ENCODE results near the gene RNF2. TPM values are rescaled to one million over a fixed set of nuclear protein-coding genes. Genes with fewer than 3 reads are reported as not detected.

RNF2 gene
- total and polyA plus RNA-seq, 10 of the 15 experiments (the other 5 are each of a cell fraction or from before 2014, with no cell fraction given), result 4.8 to 36.3 (median 15.1) TPM

- no peak overlapping the region for H3K27ac ChIP-seq (ENCODE audit: control insufficient read depth, insufficient read depth)
- H2AFZ ChIP-seq (ENCODE audit: control insufficient read depth, low read depth, low read length), result no peak overlapping the region
- no peaks in the 10 kb centered on the region for H4K20me1 ChIP-seq (ENCODE audit: control insufficient read depth, insufficient read depth)
- SMC1A ChIA-PET (ENCODE audit: uncharacterized antibody, unreplicated experiment), result no interaction called here
- WGBS (ENCODE audit: insufficient coverage, insufficient replicate concordance, low lambda C conversion rate, missing lambda C conversion rate), result 97% methylated on average over 2 of the region's 2 CpGs
- no peak overlapping the region for H3K9ac ChIP-seq (ENCODE audit: control insufficient read depth, insufficient read depth, low read length)
- FAIRE-seq, result no peak
- H3K36me3 ChIP-seq (ENCODE audit: control insufficient read depth in 2 of 2, insufficient read depth in 2 of 2, low read length in 1 of 2), result no peaks in the 10 kb centered on the region
- TF ChIP-seq ZNF24 (IDR thresholded peaks at IDR 0.05) (no peak), NR2C2 (IDR thresholded peaks at IDR 0.05; ENCODE audit: borderline replicate concordance, control insufficient read depth, insufficient read length, low read depth) (no peak), NFYA (IDR thresholded peaks at IDR 0.05; ENCODE audit: borderline replicate concordance, low read depth, low read length) (no peak), USF2 (IDR thresholded peaks at IDR 0.05; ENCODE audit: borderline replicate concordance, low read depth, low read length) (no peak), ATF3 (IDR thresholded peaks at IDR 0.05; ENCODE audit: borderline replicate concordance, extremely low read depth, low read depth, low read length) (no peak), FOXK2 (IDR thresholded peaks at IDR 0.05) (no peak), CBX3 (IDR thresholded peaks at IDR 0.05; ENCODE audit: borderline replicate concordance, low read depth) (no peak), NRF1 (conservative IDR thresholded peaks at IDR 0.05; ENCODE audit: low read depth, low read length) (no peak), YBX1 (IDR thresholded peaks at IDR 0.05) (no peak), SREBF1 (IDR thresholded peaks at IDR 0.05; ENCODE audit: low read length) (no peak), CREM (IDR thresholded peaks at IDR 0.05; ENCODE audit: low read depth) (no peak), TCF7 (IDR thresholded peaks at IDR 0.05; ENCODE audit: borderline replicate concordance) (no peak)
- TF ChIP-seq, protein P1, sequence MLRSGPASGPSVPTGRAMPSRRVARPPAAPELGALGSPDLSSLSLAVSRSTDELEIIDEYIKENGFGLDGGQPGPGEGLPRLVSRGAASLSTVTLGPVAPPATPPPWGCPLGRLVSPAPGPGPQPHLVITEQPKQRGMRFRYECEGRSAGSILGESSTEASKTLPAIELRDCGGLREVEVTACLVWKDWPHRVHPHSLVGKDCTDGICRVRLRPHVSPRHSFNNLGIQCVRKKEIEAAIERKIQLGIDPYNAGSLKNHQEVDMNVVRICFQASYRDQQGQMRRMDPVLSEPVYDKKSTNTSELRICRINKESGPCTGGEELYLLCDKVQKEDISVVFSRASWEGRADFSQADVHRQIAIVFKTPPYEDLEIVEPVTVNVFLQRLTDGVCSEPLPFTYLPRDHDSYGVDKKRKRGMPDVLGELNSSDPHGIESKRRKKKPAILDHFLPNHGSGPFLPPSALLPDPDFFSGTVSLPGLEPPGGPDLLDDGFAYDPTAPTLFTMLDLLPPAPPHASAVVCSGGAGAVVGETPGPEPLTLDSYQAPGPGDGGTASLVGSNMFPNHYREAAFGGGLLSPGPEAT (IDR thresholded peaks at IDR 0.05; ENCODE audit: low read depth), result no peak
- TF ChIP-seq, protein P2, sequence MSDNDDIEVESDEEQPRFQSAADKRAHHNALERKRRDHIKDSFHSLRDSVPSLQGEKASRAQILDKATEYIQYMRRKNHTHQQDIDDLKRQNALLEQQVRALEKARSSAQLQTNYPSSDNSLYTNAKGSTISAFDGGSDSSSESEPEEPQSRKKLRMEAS (IDR thresholded peaks at IDR 0.05; ENCODE audit: low read depth, low read length), result no peak
- TF ChIP-seq, protein P3, sequence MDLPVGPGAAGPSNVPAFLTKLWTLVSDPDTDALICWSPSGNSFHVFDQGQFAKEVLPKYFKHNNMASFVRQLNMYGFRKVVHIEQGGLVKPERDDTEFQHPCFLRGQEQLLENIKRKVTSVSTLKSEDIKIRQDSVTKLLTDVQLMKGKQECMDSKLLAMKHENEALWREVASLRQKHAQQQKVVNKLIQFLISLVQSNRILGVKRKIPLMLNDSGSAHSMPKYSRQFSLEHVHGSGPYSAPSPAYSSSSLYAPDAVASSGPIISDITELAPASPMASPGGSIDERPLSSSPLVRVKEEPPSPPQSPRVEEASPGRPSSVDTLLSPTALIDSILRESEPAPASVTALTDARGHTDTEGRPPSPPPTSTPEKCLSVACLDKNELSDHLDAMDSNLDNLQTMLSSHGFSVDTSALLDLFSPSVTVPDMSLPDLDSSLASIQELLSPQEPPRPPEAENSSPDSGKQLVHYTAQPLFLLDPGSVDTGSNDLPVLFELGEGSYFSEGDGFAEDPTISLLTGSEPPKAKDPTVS (IDR thresholded peaks at IDR 0.05; ENCODE audit: low read depth, low read length), result no peak
- H3K4me3 ChIP-seq, result no peak overlapping the region
- no TSS peak for BruUV-seq (replicated peaks)
- no peak for DNase-seq (ENCODE audit: low read depth, low spot score)
- intact Hi-C loops (cut with micrococcal nuclease; ENCODE audit: unreplicated experiment) (no loop called here), in situ Hi-C loops (cut with MboI) (no loop called here)
- no peaks in the 10 kb centered on the region for H3K27me3 ChIP-seq (replicated peaks in 1 of 2; ENCODE audit: control insufficient read depth in 2 of 2, insufficient read depth in 2 of 2, low read length in 1 of 2)
- no peaks in the 10 kb centered on the region; the same call in 1 of the 3 replicates for H3K9me3 ChIP-seq (replicated peaks; ENCODE audit: control insufficient read depth, insufficient read depth, low read length)
- POLR2A ChIA-PET, result no interaction called here
- H3K4me1 ChIP-seq (ENCODE audit: control insufficient read depth, insufficient read depth, low read length), result no peaks in the 10 kb centered on the region
- CTCF ChIA-PET, result no interaction called here
- peaks cover 2% of the 10 kb centered on the region for H3K79me2 ChIP-seq (ENCODE audit: control insufficient read depth, insufficient read depth, low read length)
- H3K4me2 ChIP-seq (ENCODE audit: control insufficient read depth, insufficient read depth), result no peak overlapping the region
- RAD21 ChIA-PET (ENCODE audit: unreplicated experiment), result no interaction called here
- no peak; the same call in 2 of the 3 replicates for ATAC-seq
Observed at GRCh38 chr1:185073725-185074124, 28.4 kb downstream of the RNF2 start.

Data from GM12878 (cell line).